Activated naive CD4-positive, alpha-beta T cell treated with anti-CD3 and anti-CD28 coated beads, Interleukin-2, amount 10 ng/mL, durations not matched to agents 7 days and 5 days (primary cell): ENCODE measurements around the gene PRTG.
"Not testable (repeated sequence)": the region's sequence is repeated elsewhere in the genome, so short reads cannot be mapped to it uniquely, and the experiment has no call there.

Source experiments
- CTCF ChIA-PET: fragments of 350-600 bp; sonication (Branson Sonifier 250); formaldehyde crosslinking; loops from one replicate; lab custom pipeline; 2021; ENCODE audit warnings: antibody characterized with exemption; lab: Charles Lee
- DNase-seq: peaks from one replicate; pipeline ENCODE4 v3.0.0-alpha.2; 2020
- H3K27ac Mint-ChIP-seq: one replicate; pipeline ENCODE4 v1.8.0; 2021; ENCODE audit warnings: mild to moderate bottlenecking, moderate library complexity, mixed read lengths
- H3K27me3 Mint-ChIP-seq: one replicate; pipeline ENCODE4 v1.8.0; 2021; ENCODE audit warnings: mild to moderate bottlenecking, mixed read lengths
- H3K36me3 Mint-ChIP-seq: one replicate; pipeline ENCODE4 v1.8.0; 2021; ENCODE audit warnings: mixed read lengths
- H3K4me1 Mint-ChIP-seq: one replicate; pipeline ENCODE4 v1.8.0; 2021; ENCODE audit warnings: mixed read lengths
- H3K4me3 Mint-ChIP-seq: one replicate; pipeline ENCODE4 v1.8.0; 2021; ENCODE audit warnings: mild to moderate bottlenecking, moderate library complexity, mixed read lengths
- H3K9me3 Mint-ChIP-seq: one replicate; pipeline ENCODE4 v1.8.0; 2021; ENCODE audit warnings: mixed read lengths

Gene PRTG

DNA sequence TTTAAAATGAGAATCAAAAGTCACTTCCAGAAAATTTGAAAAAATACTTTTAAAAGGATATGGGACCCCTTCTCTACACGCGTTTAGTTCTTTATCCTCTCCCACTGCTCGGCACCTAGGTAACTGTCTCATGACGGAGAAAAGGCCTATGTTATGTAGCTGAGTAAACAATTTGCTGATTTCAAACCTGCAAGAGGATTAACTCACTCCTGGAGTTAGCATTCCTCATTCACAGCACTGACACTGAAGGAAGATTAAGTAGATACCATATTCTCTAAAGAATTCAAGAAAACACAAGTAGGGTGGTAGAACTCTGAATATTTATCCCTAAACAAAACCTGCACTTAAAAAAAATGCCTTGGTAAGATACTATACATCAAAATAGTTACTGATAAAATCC, 124.6 kb downstream of the PRTG start:
- H3K27me3 Mint-ChIP-seq: peaks cover 7% of the 10 kb centered on the region
- CTCF ChIA-PET: interaction anchor here (1.6 kb wide), 1 partner anchor 69 kb away, joined by 3 read pairs; no protein-coding TSS in a partner anchor

DNA sequence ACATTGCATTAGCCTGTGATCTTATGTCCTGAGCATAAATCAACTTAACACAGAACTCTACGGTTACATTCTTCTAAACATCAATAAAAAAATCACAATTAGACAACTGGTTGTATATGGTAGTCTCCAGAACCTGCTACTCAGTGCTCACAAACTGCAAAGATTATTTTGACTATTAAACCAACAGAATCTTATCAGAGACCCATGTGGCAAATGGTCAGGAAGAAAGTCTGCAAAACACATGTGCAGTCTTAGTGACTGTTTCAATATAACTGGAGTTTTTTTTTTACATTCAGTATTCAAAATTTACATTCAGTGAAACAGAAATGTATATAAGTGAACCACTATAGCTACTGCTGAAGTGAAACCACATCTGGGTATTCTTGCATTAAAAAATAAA, 127.5 kb downstream of the PRTG start:
- H3K36me3 Mint-ChIP-seq: no peaks in the 10 kb centered on the region
- peaks cover 7% of the 10 kb centered on the region for H3K27me3 Mint-ChIP-seq
- CTCF ChIA-PET: no interaction called here
- H3K27ac Mint-ChIP-seq: no peak overlapping the region
- no peaks in the 10 kb centered on the region for H3K9me3 Mint-ChIP-seq
- no peaks in the 10 kb centered on the region for H3K4me1 Mint-ChIP-seq
- no peak overlapping the region for H3K4me3 Mint-ChIP-seq
- no peak for DNase-seq

More for the DNA sequence above, 124.6 kb downstream of the PRTG start:
- Mint-ChIP-seq H3K4me1 (no peaks in the 10 kb centered on the region), H3K36me3 (no peaks in the 10 kb centered on the region), H3K4me3 (no peak overlapping the region), H3K27ac (no peak overlapping the region), H3K9me3 (no peaks in the 10 kb centered on the region)
- DNase-seq: no peak

DNA sequence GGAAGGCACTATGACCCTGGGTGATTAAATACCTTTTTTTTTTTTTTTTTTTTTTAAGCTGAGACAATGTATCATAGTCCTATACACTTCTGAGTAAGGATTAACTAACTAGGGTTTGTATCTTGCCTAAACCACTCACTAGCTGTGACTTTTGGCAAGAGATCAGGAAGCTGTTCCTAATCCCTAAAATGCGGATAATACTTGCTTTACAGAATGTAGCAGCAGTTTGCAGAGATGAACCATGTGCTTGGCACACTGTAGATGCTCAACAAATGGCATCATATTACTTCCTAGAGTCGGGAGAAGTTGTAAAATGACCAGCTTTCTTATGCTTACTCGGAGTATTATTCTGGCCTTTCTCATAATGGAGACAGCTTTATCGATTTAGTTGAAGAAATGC, 129.2 kb downstream of the PRTG start:
- no peak overlapping the region for H3K27ac Mint-ChIP-seq
- H3K4me1 Mint-ChIP-seq: no peaks in the 10 kb centered on the region
- CTCF ChIA-PET: no interaction called here
- H3K9me3 Mint-ChIP-seq: peaks cover 2% of the 10 kb centered on the region
- H3K27me3 Mint-ChIP-seq: peaks cover 4% of the 10 kb centered on the region
- H3K4me3 Mint-ChIP-seq: no peak overlapping the region
- no peaks in the 10 kb centered on the region for H3K36me3 Mint-ChIP-seq
- no peak for DNase-seq

DNA sequence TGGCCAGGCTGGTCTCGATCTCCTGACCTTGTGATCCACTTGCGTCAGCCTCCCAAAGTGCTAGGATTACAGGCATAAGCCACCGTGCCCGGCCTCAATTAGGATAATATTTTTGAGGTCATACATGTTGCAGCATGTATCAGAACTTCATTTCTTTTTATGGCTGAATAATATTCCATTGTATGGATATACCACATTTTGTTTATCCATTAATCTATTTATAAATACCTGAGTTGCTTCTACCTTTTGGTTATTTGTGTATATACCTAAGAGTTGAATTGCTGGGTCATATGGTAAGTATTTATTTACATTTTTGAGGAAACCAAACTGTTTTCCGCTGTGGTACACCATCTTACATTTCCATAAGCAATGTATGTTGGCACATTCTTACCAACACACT, 136.7 kb downstream of the PRTG start:
- Mint-ChIP-seq H3K4me1 (no peaks in the 10 kb centered on the region), H3K36me3 (no peaks in the 10 kb centered on the region), H3K9me3 (peaks cover 5% of the 10 kb centered on the region), H3K4me3 (no peak overlapping the region), H3K27me3 (peaks cover 4% of the 10 kb centered on the region), H3K27ac (no peak overlapping the region)
- CTCF ChIA-PET: no interaction called here
- no peak for DNase-seq

DNA sequence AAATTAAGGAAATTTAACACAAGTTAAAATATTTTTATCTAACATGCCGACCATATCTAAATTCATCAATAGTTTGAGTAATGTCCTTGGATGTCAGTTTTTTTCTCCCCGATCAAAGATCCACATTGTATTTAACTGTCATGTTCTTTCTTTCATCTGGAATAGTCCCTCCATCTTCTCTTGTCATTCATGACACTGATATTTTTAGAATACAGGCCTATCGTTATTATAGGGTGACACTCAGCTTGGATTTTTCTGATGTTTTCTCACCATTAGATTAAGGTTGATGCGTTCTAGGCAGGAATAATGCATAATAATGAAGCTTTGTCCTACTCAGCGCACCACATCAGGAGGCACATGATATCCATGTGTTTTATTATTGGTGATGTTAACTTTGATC, 141.6 kb downstream of the PRTG start:
- no peak for DNase-seq
- H3K36me3 Mint-ChIP-seq: no peaks in the 10 kb centered on the region
- peaks cover 5% of the 10 kb centered on the region for H3K27me3 Mint-ChIP-seq
- H3K27ac Mint-ChIP-seq: no peak overlapping the region
- H3K4me3 Mint-ChIP-seq: no peak overlapping the region
- CTCF ChIA-PET: no interaction called here
- no peaks in the 10 kb centered on the region for H3K9me3 Mint-ChIP-seq
- H3K4me1 Mint-ChIP-seq: no peaks in the 10 kb centered on the region

DNA sequence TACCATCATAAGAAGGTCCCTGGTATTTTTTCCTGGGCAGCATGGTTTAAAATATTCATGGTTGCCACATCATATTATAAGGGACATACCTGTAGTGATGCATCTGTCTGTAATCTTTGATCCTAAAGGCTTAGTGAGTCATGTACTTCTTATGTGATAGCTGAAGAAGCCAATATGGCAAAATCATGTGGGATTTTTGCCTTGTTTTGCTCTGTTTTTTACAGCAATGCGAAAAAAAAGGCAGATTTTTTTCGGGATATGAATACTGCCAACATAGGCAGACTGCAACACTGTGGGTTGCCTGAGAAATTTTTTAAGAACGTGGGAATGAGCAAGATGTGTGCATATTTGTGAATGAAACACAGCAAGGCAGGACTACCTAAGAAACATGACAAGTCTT, 143.5 kb downstream of the PRTG start:
- no peaks in the 10 kb centered on the region for H3K36me3 Mint-ChIP-seq
- CTCF ChIA-PET: no interaction called here
- no peak overlapping the region for H3K4me3 Mint-ChIP-seq
- no peak for DNase-seq
- H3K27ac Mint-ChIP-seq: no peak overlapping the region
- peaks cover 9% of the 10 kb centered on the region for H3K27me3 Mint-ChIP-seq
- no peaks in the 10 kb centered on the region for H3K9me3 Mint-ChIP-seq
- H3K4me1 Mint-ChIP-seq: no peaks in the 10 kb centered on the region

DNA sequence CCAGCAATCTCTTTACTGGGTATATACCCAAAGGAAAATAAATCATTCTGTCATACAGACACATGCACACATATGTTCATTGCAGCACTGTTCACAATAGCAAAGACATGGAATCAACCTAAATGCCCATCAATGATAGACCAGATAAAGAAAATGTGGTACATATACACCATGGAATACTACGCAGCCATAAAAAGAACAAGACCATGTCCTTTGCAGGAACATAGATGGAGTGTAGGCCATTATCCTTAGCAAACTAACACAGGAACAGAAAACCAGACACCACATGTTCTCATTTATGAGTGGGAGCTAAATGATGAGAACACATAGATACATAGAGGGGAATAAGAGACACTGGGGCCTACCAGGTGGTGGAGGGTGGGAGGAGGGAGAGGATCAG, 149.9 kb downstream of the PRTG start:
- H3K4me1 Mint-ChIP-seq, CTCF ChIA-PET, H3K27ac Mint-ChIP-seq, H3K9me3 Mint-ChIP-seq, DNase-seq, H3K36me3 Mint-ChIP-seq, H3K4me3 Mint-ChIP-seq: not testable (repeated sequence)
- peaks cover 43% of the 10 kb centered on the region for H3K27me3 Mint-ChIP-seq

DNA sequence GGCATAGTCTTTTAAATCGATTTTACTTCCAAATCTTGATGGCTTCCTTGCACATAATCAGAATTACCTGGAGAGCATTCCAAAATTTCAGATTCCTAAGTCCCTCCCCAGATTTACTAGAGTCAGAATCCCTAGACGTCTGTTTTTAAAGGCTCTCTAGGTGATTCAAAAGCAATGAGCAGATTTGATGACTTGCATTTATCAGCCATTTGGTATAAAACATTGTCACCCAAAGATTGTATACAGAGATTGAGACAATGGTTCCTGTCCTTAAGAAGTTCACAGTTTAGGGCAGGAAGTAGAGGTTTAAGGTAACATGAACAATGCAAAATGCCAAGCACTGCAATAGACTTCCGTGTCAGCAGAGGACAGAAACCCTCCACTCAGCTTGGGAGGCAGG, 152.2 kb downstream of the PRTG start:
- H3K4me1 Mint-ChIP-seq: peaks cover 3% of the 10 kb centered on the region
- DNase-seq: no peak
- H3K36me3 Mint-ChIP-seq: peaks cover 3% of the 10 kb centered on the region
- CTCF ChIA-PET: no interaction called here
- H3K9me3 Mint-ChIP-seq: no peaks in the 10 kb centered on the region
- peaks cover 38% of the 10 kb centered on the region for H3K27me3 Mint-ChIP-seq
- H3K27ac Mint-ChIP-seq: no peak overlapping the region
- H3K4me3 Mint-ChIP-seq: no peak overlapping the region

DNA sequence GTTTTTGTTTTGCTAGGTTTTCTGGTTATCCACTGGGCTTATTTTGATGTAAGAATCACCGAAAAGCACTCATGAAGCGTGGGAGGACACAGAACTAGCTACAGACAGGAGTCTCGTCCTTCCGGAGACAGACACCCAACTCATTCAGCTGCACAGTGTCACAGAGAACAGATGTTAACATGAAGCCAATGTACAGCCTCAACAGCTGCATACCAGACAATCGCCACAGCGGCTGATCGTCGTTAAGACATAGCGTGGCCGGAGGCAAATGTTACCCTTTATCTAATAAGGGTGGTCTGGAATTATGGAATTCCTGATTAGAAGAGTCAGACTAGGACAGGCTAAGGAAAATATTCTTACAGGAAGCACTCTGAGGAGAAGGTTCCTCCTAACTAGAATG, 153.7 kb downstream of the PRTG start:
- H3K4me1 Mint-ChIP-seq: peaks cover 3% of the 10 kb centered on the region
- CTCF ChIA-PET: no interaction called here
- peaks cover 3% of the 10 kb centered on the region for H3K36me3 Mint-ChIP-seq
- peak overlapping the region; percentile 50 for H3K4me3 Mint-ChIP-seq
- DNase-seq: no peak
- H3K27me3 Mint-ChIP-seq: peaks cover 34% of the 10 kb centered on the region
- H3K27ac Mint-ChIP-seq: no peak overlapping the region
- no peaks in the 10 kb centered on the region for H3K9me3 Mint-ChIP-seq

DNA sequence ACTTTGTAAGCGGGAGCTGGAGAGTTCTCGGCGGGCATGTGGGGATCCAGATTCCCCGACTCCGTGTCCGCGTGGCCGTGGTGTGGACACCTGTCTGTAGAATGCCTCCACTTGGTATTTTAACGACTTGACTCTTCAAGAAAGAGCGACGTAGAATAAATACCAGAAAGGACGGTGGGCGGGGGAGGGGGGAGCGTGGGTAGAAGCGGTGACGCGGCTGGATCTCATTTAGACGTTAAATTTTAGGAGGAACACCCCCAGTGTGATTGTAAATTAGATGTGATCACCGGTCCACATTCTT, 154.2 kb downstream of the PRTG start:
- no peak for DNase-seq
- Mint-ChIP-seq H3K27ac (no peak overlapping the region), H3K36me3 (peaks cover 3% of the 10 kb centered on the region), H3K9me3 (no peaks in the 10 kb centered on the region), H3K4me1 (peaks cover 3% of the 10 kb centered on the region), H3K27me3 (peaks cover 37% of the 10 kb centered on the region), H3K4me3 (peak overlapping the region; percentile 50)
- CTCF ChIA-PET: no interaction called here

DNA sequence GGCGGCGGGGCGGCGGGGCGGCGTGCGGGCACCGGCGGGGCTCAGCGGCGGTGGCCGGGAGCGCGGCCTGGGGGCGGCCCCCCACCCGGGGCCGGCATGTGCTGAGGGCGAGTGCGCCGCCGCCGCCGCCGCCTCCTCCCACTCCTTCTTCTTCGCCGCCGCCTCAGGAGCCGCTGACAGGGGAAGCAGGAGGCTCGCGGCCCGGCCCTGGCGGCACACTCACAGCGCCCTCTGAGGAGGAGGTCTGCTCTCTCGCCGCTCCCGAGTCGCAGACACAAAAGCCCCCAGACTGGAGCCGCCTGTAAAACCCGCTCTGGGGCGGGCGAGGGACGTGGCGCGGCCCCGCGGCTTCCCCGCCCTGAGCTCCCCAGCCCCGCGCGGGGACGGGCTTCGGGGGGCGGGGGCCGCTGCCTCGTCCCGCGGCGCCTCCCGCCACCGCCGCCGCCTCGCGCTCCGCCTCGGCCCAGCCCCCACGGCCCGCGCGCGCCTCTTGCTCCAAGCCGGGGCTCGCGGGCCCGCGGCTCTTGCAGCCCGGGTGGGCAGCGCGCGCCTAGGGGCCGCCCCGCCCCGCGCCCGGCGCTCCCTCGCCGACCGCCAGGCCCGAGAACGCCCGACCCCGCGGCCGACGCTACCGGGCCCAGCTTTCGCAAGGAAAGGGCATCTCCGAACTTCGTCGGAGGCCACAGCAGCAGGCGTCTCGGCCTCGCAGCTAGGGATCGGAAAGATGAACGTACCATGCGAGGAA, 154.7 kb downstream of the PRTG start, which contains the start of gene PYGO1:
Gene PYGO1, minus strand, starts transcription at position 276 of the 745 bp plus-strand sequence. CDS start 462 bp downstream, outside the sequence.
- H3K4me3 Mint-ChIP-seq: peak within 1 kb of the TSS; percentile 50
- CTCF ChIA-PET: no interaction called here
- no peaks in the 10 kb centered on the region for H3K9me3 Mint-ChIP-seq
- peak; percentile 51 for DNase-seq
- no peak within 1 kb of the TSS for H3K27ac Mint-ChIP-seq
- H3K27me3 Mint-ChIP-seq: peaks cover 43% of the 10 kb centered on the region
- H3K4me1 Mint-ChIP-seq: peaks cover 3% of the 10 kb centered on the region
- peaks cover 3% of the 10 kb centered on the region for H3K36me3 Mint-ChIP-seq

DNA sequence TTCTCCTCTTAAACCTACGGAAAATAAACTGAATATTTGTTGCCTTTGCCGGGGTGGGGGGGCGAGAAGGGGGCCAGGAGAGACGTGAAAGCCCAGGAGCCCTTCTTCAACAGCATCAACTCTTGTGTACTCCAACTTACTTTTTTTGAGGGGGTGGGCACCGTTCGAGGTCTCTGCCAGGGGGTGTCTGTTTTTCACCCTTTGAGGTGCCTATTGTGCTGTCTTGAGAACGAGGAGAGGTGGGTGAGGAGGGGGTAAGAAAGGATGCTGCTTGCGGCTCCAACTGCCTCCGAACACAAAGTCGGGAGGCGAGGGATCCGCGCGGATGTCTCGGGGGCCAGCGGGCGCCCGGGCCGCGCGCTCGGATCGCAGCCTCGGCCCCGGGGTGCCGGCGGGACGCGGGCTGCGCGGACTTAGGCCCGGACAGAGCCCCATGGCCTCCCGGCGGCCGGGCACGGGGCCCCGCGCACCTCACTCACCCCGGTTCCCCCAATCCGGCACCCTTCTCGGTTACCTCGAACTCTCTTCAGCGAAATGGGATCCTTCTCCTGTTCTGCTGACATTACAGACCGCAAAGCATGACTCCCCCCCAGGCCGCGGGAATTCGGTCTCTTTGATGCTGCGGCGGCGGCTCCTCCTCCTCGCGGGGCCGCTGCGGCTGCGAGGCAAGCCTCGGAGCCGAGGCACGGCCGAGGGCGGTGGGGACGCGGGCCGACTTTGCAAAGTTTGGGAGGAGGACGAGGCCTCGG, 155.5 kb downstream of the PRTG start:
- Mint-ChIP-seq H3K9me3 (no peaks in the 10 kb centered on the region), H3K27ac (no peak overlapping the region), H3K36me3 (peaks cover 3% of the 10 kb centered on the region), H3K4me1 (peaks cover 3% of the 10 kb centered on the region), H3K4me3 (peak overlapping the region; percentile 33), H3K27me3 (peaks cover 50% of the 10 kb centered on the region)
- CTCF ChIA-PET: no interaction called here
- no peak for DNase-seq

DNA sequence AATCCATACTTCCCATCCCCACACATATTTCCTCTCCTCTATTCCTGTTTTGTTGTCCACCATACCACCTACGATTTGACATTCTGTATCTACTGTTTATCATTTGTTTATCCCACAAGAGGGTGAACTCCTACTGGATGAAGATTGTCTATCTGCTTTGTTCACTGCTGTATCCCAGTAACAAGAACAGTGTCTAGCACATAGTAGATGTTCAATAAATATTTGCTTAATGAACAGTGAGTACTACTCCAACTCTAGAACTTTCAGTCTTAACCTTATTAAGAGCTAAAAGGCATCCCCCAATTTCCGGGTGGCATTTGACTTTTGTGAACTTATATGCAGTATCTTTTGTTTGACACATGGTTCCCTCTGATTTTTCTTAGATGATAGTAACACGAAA, 156.1 kb downstream of the PRTG start:
- no peak overlapping the region for H3K27ac Mint-ChIP-seq
- no peak for DNase-seq
- H3K36me3 Mint-ChIP-seq: peaks cover 3% of the 10 kb centered on the region
- H3K4me1 Mint-ChIP-seq: peaks cover 3% of the 10 kb centered on the region
- H3K9me3 Mint-ChIP-seq: no peaks in the 10 kb centered on the region
- no peak overlapping the region for H3K4me3 Mint-ChIP-seq
- CTCF ChIA-PET: no interaction called here
- H3K27me3 Mint-ChIP-seq: peaks cover 55% of the 10 kb centered on the region

DNA sequence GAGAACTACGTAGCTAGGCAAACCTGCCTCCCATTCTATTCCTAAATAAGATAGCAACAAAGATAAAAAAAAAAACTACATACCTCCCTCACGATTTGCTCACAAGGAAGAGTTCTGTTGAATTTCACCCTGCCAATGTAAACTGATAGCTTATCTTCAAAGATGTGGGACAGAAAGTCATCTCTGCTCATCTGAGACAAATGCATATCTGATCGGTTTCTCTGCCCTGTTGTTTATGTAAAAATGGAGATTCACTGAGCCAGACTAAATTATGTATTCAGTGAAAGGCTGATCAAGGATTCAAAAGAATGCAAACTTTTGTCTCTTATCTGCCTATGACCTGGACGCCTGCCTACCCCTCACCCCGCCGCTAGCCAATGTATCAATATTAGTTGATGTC, 166.0 kb downstream of the PRTG start:
- Mint-ChIP-seq H3K9me3 (no peaks in the 10 kb centered on the region), H3K4me1 (no peaks in the 10 kb centered on the region), H3K36me3 (no peaks in the 10 kb centered on the region), H3K27ac (no peak overlapping the region), H3K27me3 (peaks cover 4% of the 10 kb centered on the region), H3K4me3 (no peak overlapping the region)
- DNase-seq: no peak
- CTCF ChIA-PET: no interaction called here

DNA sequence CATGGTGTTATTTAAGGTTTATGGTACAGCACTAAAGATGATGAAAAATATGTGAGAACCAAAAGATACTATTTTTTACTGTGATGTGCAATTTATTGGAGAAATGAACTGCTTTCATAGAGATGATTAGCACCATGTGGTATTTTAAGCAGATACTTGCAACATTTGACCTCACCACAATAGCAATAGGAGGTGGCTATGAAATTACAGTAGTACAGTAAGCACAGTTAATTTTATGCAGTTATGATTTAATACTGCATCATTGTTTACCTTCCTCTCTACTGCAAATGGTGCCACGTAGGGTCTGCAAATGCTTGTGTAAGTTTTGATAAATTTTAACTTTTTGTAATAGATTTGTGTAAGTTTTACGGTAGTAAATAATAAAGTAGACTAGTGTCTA, 168.9 kb downstream of the PRTG start:
- DNase-seq: no peak
- no peaks in the 10 kb centered on the region for H3K9me3 Mint-ChIP-seq
- peaks cover 8% of the 10 kb centered on the region for H3K27me3 Mint-ChIP-seq
- H3K27ac Mint-ChIP-seq: no peak overlapping the region
- CTCF ChIA-PET: no interaction called here
- no peaks in the 10 kb centered on the region for H3K4me1 Mint-ChIP-seq
- H3K36me3 Mint-ChIP-seq: no peaks in the 10 kb centered on the region
- no peak overlapping the region for H3K4me3 Mint-ChIP-seq
